B cell (primary cell): ENCODE data around the gene LRRC4C. TPM values are rescaled to one million over a fixed set of nuclear protein-coding genes. Genes with fewer than 3 reads are reported as not detected.

Experiments
- ATAC-seq: fragments of 200-7000 bp; cut with Tn5 transposase; one replicate; pipeline ENCODE4 v1.10.0; 2021; ENCODE audit warnings: low read depth, mild to moderate bottlenecking, moderate number of reproducible peaks, moderate library complexity
- CTCF ChIA-PET: fragments of 350-600 bp; sonication (Branson Sonifier 250); formaldehyde crosslinking; loops from one replicate; lab custom pipeline; 2021; ENCODE audit warnings: antibody characterized with exemption, inconsistent platforms; lab: Charles Lee
- POLR2A ChIA-PET: fragments of 350-600 bp; sonication (Branson Sonifier 250); formaldehyde crosslinking; loops from one replicate; lab custom pipeline; 2021; ENCODE audit warnings: antibody characterized with exemption; lab: Charles Lee
- DNase-seq: peaks from one replicate; pipeline ENCODE4 v3.0.0; 2013
- H2AFZ ChIP-seq: 2 replicates; pipeline ENCODE4 v1.6.1; 2012; ENCODE audit warnings: mild to moderate bottlenecking, low read depth, low read length; ENCODE audit not compliant: insufficient read depth, poor library complexity, severe bottlenecking
- H3K27ac ChIP-seq, 2 donors: 1 replicate in 1 of 2; 2 replicates in 1 of 2; pipeline ENCODE4 v1.5.1; 2012 to 2013; ENCODE audit warnings: low read length in 2 of 2, mild to moderate bottlenecking in 2 of 2, moderate library complexity in 1 of 2
- H3K27me3 ChIP-seq, 4 experiments: fragments of 200-600 bp in 1 of 4; sonication (generic) in 1 of 4; replicated peaks in 1 of 4; 1 replicate in 2 of 4; 2 replicates in 2 of 4; pipeline versions ENCODE4 v1.6.1 to v1.7.0; 2013 to 2016; ENCODE audit warnings: low read length in 3 of 4, mild to moderate bottlenecking in 2 of 4, mixed read lengths in 1 of 4, moderate library complexity in 1 of 4; ENCODE audit not compliant: insufficient read depth in 4 of 4, control insufficient read depth in 3 of 4; ENCODE audit errors: control extremely low read depth in 1 of 4
- H3K36me3 ChIP-seq, 2 experiments: replicated peaks in 1 of 2; 1 replicate in 1 of 2; 2 replicates in 1 of 2; pipeline versions ENCODE4 v1.6.1 to v1.7.1; 2013; ENCODE audit warnings: low read length in 1 of 2; ENCODE audit not compliant: insufficient read depth in 2 of 2, control insufficient read depth in 1 of 2; ENCODE audit errors: control extremely low read depth in 1 of 2, extremely low read depth in 1 of 2
- H3K4me1 ChIP-seq, 2 donors: fragments of 200-600 bp in 1 of 2; sonication (generic) in 1 of 2; 1 replicate in 1 of 2; 2 replicates in 1 of 2; pipeline versions ENCODE4 v1.5.1 to v1.6.1; 2013 to 2017; ENCODE audit warnings: low read length in 2 of 2; ENCODE audit not compliant: control insufficient read depth in 2 of 2, insufficient read depth in 2 of 2
- H3K4me2 ChIP-seq: replicated peaks from 2 replicates; pipeline ENCODE3; 2012; ENCODE audit warnings: mild to moderate bottlenecking, low read depth, low read length; ENCODE audit not compliant: poor library complexity, severe bottlenecking
- H3K4me3 ChIP-seq, 5 experiments: fragments of 200-600 bp in 1 of 5; sonication (generic) in 1 of 5; 1 replicate in 3 of 5; 2 replicates in 2 of 5; pipeline versions ENCODE4 v1.5.1 to v1.7.0; 2011 to 2016; ENCODE audit warnings: low read length in 4 of 5, mild to moderate bottlenecking in 4 of 5, low read depth in 2 of 5, control low read depth in 1 of 5, moderate library complexity in 1 of 5; ENCODE audit not compliant: insufficient read depth in 1 of 5; ENCODE audit errors: control extremely low read depth in 1 of 5, extremely low read depth in 1 of 5
- H3K79me2 ChIP-seq: fragments of 200-600 bp; sonication (generic); one replicate; pipeline ENCODE4 v1.6.0; 2016; ENCODE audit warnings: low read length; ENCODE audit not compliant: control insufficient read depth, insufficient read depth
- H3K9ac ChIP-seq: fragments of 200-600 bp; sonication (generic); 2 replicates; pipeline ENCODE4 v1.6.1; 2017; ENCODE audit warnings: mild to moderate bottlenecking, low read length, moderate library complexity
- H3K9me3 ChIP-seq, 3 donors: one replicate each; pipeline versions ENCODE4 v1.6.1 to v1.7.1; 2013; ENCODE audit warnings: low read length in 2 of 3; ENCODE audit not compliant: control insufficient read depth in 2 of 3, insufficient read depth in 1 of 3; ENCODE audit errors: control extremely low read depth in 1 of 3
- H4K20me1 ChIP-seq: 2 replicates; pipeline ENCODE4 v1.6.0; 2012; ENCODE audit warnings: mild to moderate bottlenecking, low read length; ENCODE audit not compliant: insufficient read depth, control insufficient read depth, poor library complexity, severe bottlenecking
- H3K27ac Mint-ChIP-seq: one replicate; pipeline ENCODE4 v1.8.0; 2021; ENCODE audit warnings: mixed read lengths
- H3K27me3 Mint-ChIP-seq: one replicate; pipeline ENCODE4 v1.8.0; 2021; ENCODE audit warnings: mixed read lengths
- H3K4me1 Mint-ChIP-seq: one replicate; pipeline ENCODE4 v1.8.0; 2021; ENCODE audit warnings: mixed read lengths
- H3K4me3 Mint-ChIP-seq: one replicate; pipeline ENCODE4 v1.8.0; 2021; ENCODE audit warnings: mixed read lengths
- H3K9me3 Mint-ChIP-seq: one replicate; pipeline ENCODE4 v1.8.0; 2022; ENCODE audit warnings: mixed read lengths; ENCODE audit not compliant: insufficient read depth
- CTCF ChIP-seq: fragments of 200-600 bp; IDR thresholded peaks from one replicate; pipeline ENCODE4 v1.8.0; 2022; ENCODE audit warnings: antibody characterized with exemption, mild to moderate bottlenecking
- EZH2 ChIP-seq: IDR thresholded peaks from 2 replicates; pipeline ENCODE4 v1.6.1; 2012; ENCODE audit warnings: borderline replicate concordance, low read depth, mild to moderate bottlenecking, moderate library complexity, low read length; ENCODE audit not compliant: insufficient read depth, poor library complexity, severe bottlenecking
- WGBS: methylation state at CpG from one replicate; pipeline ENCODE4 v1.1.5; 2013; ENCODE audit warnings: missing lambda C conversion rate; ENCODE audit not compliant: insufficient coverage; 5-methylcytosine and 5-hydroxymethylcytosine counted together
- intact Hi-C: fragments of 100-400 bp; cut with micrococcal nuclease; formaldehyde crosslinking; loops from one replicate; pipeline ENCODE4 v1.10.0; 2022
- polyA plus RNA-seq: library from polyadenylated mRNA; depleted of rRNA; stranded (reverse); fragments of >200 nt; gene quantifications from 2 replicates; pipeline ENCODE4 v1.2.3, GENCODE V29; 2012
- total RNA-seq, 2 donors: library from RNA; stranded (reverse); fragments of 120-200 nt in 1 of 2; gene quantifications; 1 replicate in 1 of 2; 2 replicates in 1 of 2; pipeline versions ENCODE4 v1.2.3 to v1.2.4, GENCODE V29; 2013 to 2022

Gene LRRC4C
- total and polyA plus RNA-seq, 2 donors (not counting 1 experiment from before 2014, with no cell fraction given): 0.57 TPM; not detected in 1

GRCh38 chr11:41145420-41145819, 314.0 kb downstream of the LRRC4C start:
- DNase-seq (no peak), ATAC-seq (no peak)
- H3K4me3 ChIP-seq: no peak overlapping the region
- peaks cover 0 to 2% (median 0%) of the 10 kb centered on the region in 3 donors for H3K9me3 ChIP-seq
- Mint-ChIP-seq H3K4me3 (no peak overlapping the region), H3K27ac (no peak overlapping the region), H3K27me3 (no peaks in the 10 kb centered on the region), H3K9me3 (peaks cover 3% of the 10 kb centered on the region), H3K4me1 (no peaks in the 10 kb centered on the region)
- TF ChIP-seq CTCF: no peak
- TF ChIP-seq EZH2: no peak
- intact Hi-C loops: no loop called here
- 87% methylated on average over 4 of the region's 5 CpGs for WGBS
- no peak overlapping the region for H2AFZ ChIP-seq
- H3K79me2 ChIP-seq: no peaks in the 10 kb centered on the region
- no peaks in the 10 kb centered on the region for H3K4me1 ChIP-seq
- CTCF ChIA-PET: no interaction called here
- POLR2A ChIA-PET: no interaction called here
- no peak overlapping the region for H3K27ac ChIP-seq
- no peaks in the 10 kb centered on the region for H4K20me1 ChIP-seq
- H3K4me2 ChIP-seq: no peak overlapping the region
- H3K27me3 ChIP-seq: no peaks in the 10 kb centered on the region
- H3K9ac ChIP-seq: no peak overlapping the region
- no peaks in the 10 kb centered on the region for H3K36me3 ChIP-seq

GRCh38 chr11:41134971-41135370, 324.5 kb downstream of the LRRC4C start:
- 43% methylated on average over 1 of the region's 1 CpG for WGBS
- H3K27ac Mint-ChIP-seq: no peak overlapping the region
- H3K4me3 ChIP-seq: no peak overlapping the region
- no peaks in the 10 kb centered on the region for H3K27me3 ChIP-seq
- H3K4me3 Mint-ChIP-seq: no peak overlapping the region
- no peaks in the 10 kb centered on the region for H3K9me3 ChIP-seq
- intact Hi-C loops: no loop called here
- no peak for TF ChIP-seq EZH2
- no peak for TF ChIP-seq CTCF
- ChIA-PET CTCF (no interaction called here), POLR2A (no interaction called here)
- ATAC-seq (no peak), DNase-seq (no peak)
- H4K20me1 ChIP-seq: no peaks in the 10 kb centered on the region
- no peak overlapping the region for H3K9ac ChIP-seq
- no peaks in the 10 kb centered on the region for H3K4me1 Mint-ChIP-seq
- H3K9me3 Mint-ChIP-seq: peaks cover 3% of the 10 kb centered on the region
- H3K4me2 ChIP-seq: no peak overlapping the region
- no peaks in the 10 kb centered on the region for H3K4me1 ChIP-seq
- H3K27me3 Mint-ChIP-seq: no peaks in the 10 kb centered on the region
- H3K27ac ChIP-seq: no peak overlapping the region
- H3K79me2 ChIP-seq: no peaks in the 10 kb centered on the region
- no peaks in the 10 kb centered on the region for H3K36me3 ChIP-seq
- H2AFZ ChIP-seq: no peak overlapping the region
